ENCODE data around the gene ACTN4. TPM values are rescaled to one million over a fixed set of nuclear protein-coding genes. Genes with fewer than 3 reads are reported as not detected.
A peak's percentile ranks its signal among the peaks of the same experiment; 100 is the strongest.
"Not testable (repeated sequence)": the region's sequence is repeated elsewhere in the genome, so short reads cannot be mapped to it uniquely, and the experiment has no call there.

The ACTN4 gene
- total RNA-seq (100 to 1,000 TPM; 124 to 307 (median 154) TPM), polyA plus RNA-seq (100 to 1,000 TPM; 100 to 107 TPM)
- long read RNA-seq, donor 1, full-length matches to known transcripts = 2 of 16 reads
- long read RNA-seq, donor 1, partial matches to known transcripts = 3 of 16 reads
- long read RNA-seq, donor 1, other reads (novel, unspliced or antisense) = 11 of 16 reads
- long read RNA-seq, donor 2, full-length matches to known transcripts = 6 of 21 reads
- long read RNA-seq, donor 2, partial matches to known transcripts = 7 of 21 reads
- long read RNA-seq, donor 2, other reads (novel, unspliced or antisense) = 8 of 21 reads
- long read RNA-seq, donor 3, full-length matches to known transcripts = 2 of 13 reads
- long read RNA-seq, donor 3, partial matches to known transcripts = 3 of 13 reads
- long read RNA-seq, donor 3, other reads (novel, unspliced or antisense) = 8 of 13 reads

GRCh38 chr19:38647368-38647965 lies at the start of gene ACTN4:
Gene ACTN4, plus strand, starts transcription at chr19:38647649. Its CDS starts 97 bp downstream, at chr19:38647746.
- ATAC-seq (peak; percentile 79 to 92 (median 88)), DNase-seq (peak; percentile 99 to 100 (median 100))
- no peaks in the 10 kb centered on the region for H3K27me3 ChIP-seq
- TF ChIP-seq POLR2A (IDR thresholded peaks at IDR 0.05) = peak; percentile 98 to 100
- TF ChIP-seq CTCF (IDR thresholded peaks at IDR 0.05) = no peak
- WGBS, 4 donors = 0 to 1% (median 0%) methylated on average over 30 to 77 of the region's 77 CpGs
- intact Hi-C loops (cut with DNase I) = loop anchor here in 4 of 10 donors (5.0 kb wide), 6 partner anchors 55 to 205 kb away; partner anchors contain the start of gene ECH1 (in 1 of the 4)
- H3K4me1 ChIP-seq = peaks cover 14 to 39% (median 31%) of the 10 kb centered on the region in 12 donors
- H3K9me3 ChIP-seq = no peaks in the 10 kb centered on the region
- no peaks in the 10 kb centered on the region for H3K36me3 ChIP-seq
- peak within 1 kb of the TSS; percentile 73 to 99 (median 96) for H3K27ac ChIP-seq
- peak within 1 kb of the TSS; percentile 62 to 100 (median 92) for H3K4me3 ChIP-seq

- no peak for ATAC-seq
- Histone ChIP-seq H3K4me3 (no peak overlapping the region), H3K27me3 (peaks cover 0 to 8% (median 0%) of the 10 kb centered on the region in 9 donors), H3K36me3 (no peaks in the 10 kb centered on the region), H3K9me3 (no peaks in the 10 kb centered on the region), H3K27ac (no peak overlapping the region), H3K4me1 (peaks cover 0 to 7% (median 0%) of the 10 kb centered on the region in 12 donors)
- 88 to 92% (median 89%) methylated on average over 11 of the region's 11 CpGs for WGBS, 4 donors
- intact Hi-C loops (cut with DNase I) = loop anchor here in 1 of 10 donors (10.0 kb wide), 1 partner anchor 345 kb away; no protein-coding TSS in a partner anchor
- no peak for DNase-seq
- TF ChIP-seq POLR2A (IDR thresholded peaks at IDR 0.05) (no peak), CTCF (IDR thresholded peaks at IDR 0.05) (no peak)
These were observed 47.7 kb upstream of the ACTN4 start for GRCh38 chr19:38599722-38600121.

DNA sequence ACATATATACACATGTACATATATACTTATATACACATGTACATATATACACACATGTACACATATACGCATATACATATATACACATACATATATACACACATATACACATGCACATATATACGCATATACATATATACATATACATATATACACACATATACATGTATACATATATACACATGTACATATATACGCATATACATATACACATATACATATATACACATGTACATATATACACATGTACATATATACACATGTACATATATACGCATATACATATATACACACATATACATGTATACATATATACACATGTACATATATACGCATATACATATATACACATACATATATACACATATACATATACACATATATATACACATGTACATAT lies 44.6 kb upstream of the ACTN4 start:
- not testable (repeated sequence) for H3K4me3 ChIP-seq, H3K9me3 ChIP-seq, H3K4me1 ChIP-seq, DNase-seq, H3K36me3 ChIP-seq, H3K27me3 ChIP-seq, ATAC-seq, H3K27ac ChIP-seq
- WGBS, 4 donors = 90 to 95% (median 94%) methylated on average over 5 of the region's 5 CpGs
- intact Hi-C loops (cut with DNase I) = loop anchor here in 1 of 10 donors (10.0 kb wide), 1 partner anchor 342 kb away; no protein-coding TSS in a partner anchor

GRCh38 chr19:38606131-38606530 lies 41.3 kb upstream of the ACTN4 start:
- DNase-seq = no peak
- TF ChIP-seq CTCF (IDR thresholded peaks at IDR 0.05) (no peak), POLR2A (IDR thresholded peaks at IDR 0.05) (no peak)
- Histone ChIP-seq H3K9me3 (no peaks in the 10 kb centered on the region), H3K27ac (no peak overlapping the region), H3K4me1 (no peaks in the 10 kb centered on the region), H3K4me3 (no peak overlapping the region), H3K36me3 (no peaks in the 10 kb centered on the region), H3K27me3 (no peaks in the 10 kb centered on the region)
- 77 to 90% (median 84%) methylated on average over 6 of the region's 6 CpGs for WGBS, 4 donors
- intact Hi-C loops (cut with DNase I) = loop anchor here in 1 of 10 donors (10.0 kb wide), 1 partner anchor 339 kb away; no protein-coding TSS in a partner anchor
- ATAC-seq = no peak

Data from heart left ventricle (tissue), 16 donors.